ENCODE results near the gene CD59. TPM values are rescaled to one million over a fixed set of nuclear protein-coding genes. Genes with fewer than 3 reads are reported as not detected.
"Not testable (repeated sequence)": the region's sequence is repeated elsewhere in the genome, so short reads cannot be mapped to it uniquely, and the experiment has no call there.

The CD59 gene
- polyA plus RNA-seq, 3 donors from 2014 or later = 46.9 to 70.7 (median 54.9) TPM

GRCh38 chr11:33670250-33671011, 65.8 kb downstream of the CD59 start:
- no peak for DNase-seq
- no peak overlapping the region for H3K27ac Mint-ChIP-seq
- no peaks in the 10 kb centered on the region for H3K9me3 Mint-ChIP-seq
- H3K27me3 Mint-ChIP-seq (ENCODE audit: low read depth in 3 of 3) = peaks cover 0 to 8% (median 3%) of the 10 kb centered on the region in 3 donors
- H3K4me1 Mint-ChIP-seq = no peaks in the 10 kb centered on the region
- no peak overlapping the region for H3K4me3 Mint-ChIP-seq
- no peaks in the 10 kb centered on the region for H3K36me3 Mint-ChIP-seq

GRCh38 chr11:33669598-33670249, 66.5 kb downstream of the CD59 start:
- no peak overlapping the region for H3K27ac Mint-ChIP-seq
- no peaks in the 10 kb centered on the region for H3K4me1 Mint-ChIP-seq
- H3K27me3 Mint-ChIP-seq (ENCODE audit: low read depth in 3 of 3) = peaks cover 0 to 8% (median 3%) of the 10 kb centered on the region in 3 donors
- no peaks in the 10 kb centered on the region for H3K36me3 Mint-ChIP-seq
- DNase-seq = no peak
- H3K9me3 Mint-ChIP-seq = no peaks in the 10 kb centered on the region
- H3K4me3 Mint-ChIP-seq = no peak overlapping the region

GRCh38 chr11:33668951-33669596, 67.1 kb downstream of the CD59 start:
- no peaks in the 10 kb centered on the region for H3K9me3 Mint-ChIP-seq
- H3K4me3 Mint-ChIP-seq = no peak overlapping the region
- DNase-seq = no peak
- peaks cover 0 to 8% (median 3%) of the 10 kb centered on the region in 3 donors for H3K27me3 Mint-ChIP-seq (ENCODE audit: low read depth in 3 of 3)
- H3K36me3 Mint-ChIP-seq = no peaks in the 10 kb centered on the region
- no peaks in the 10 kb centered on the region for H3K4me1 Mint-ChIP-seq
- H3K27ac Mint-ChIP-seq = no peak overlapping the region

GRCh38 chr11:33668468-33668825, 67.8 kb downstream of the CD59 start:
- H3K27me3 Mint-ChIP-seq (ENCODE audit: low read depth in 3 of 3) = peaks cover 0 to 8% (median 3%) of the 10 kb centered on the region in 3 donors
- H3K27ac Mint-ChIP-seq = no peak overlapping the region

GRCh38 chr11:33667819-33668467, 68.3 kb downstream of the CD59 start:
- no peak for DNase-seq
- no peaks in the 10 kb centered on the region for H3K9me3 Mint-ChIP-seq
- H3K27ac Mint-ChIP-seq = no peak overlapping the region
- H3K4me3 Mint-ChIP-seq = no peak overlapping the region
- H3K4me1 Mint-ChIP-seq = no peaks in the 10 kb centered on the region
- peaks cover 0 to 8% (median 4%) of the 10 kb centered on the region in 3 donors for H3K27me3 Mint-ChIP-seq (ENCODE audit: low read depth in 3 of 3)
- no peaks in the 10 kb centered on the region for H3K36me3 Mint-ChIP-seq

More at GRCh38 chr11:33668468-33668825, 67.8 kb downstream of the CD59 start:
- no peaks in the 10 kb centered on the region for H3K4me1 Mint-ChIP-seq
- DNase-seq = no peak
- no peaks in the 10 kb centered on the region for H3K36me3 Mint-ChIP-seq
- no peaks in the 10 kb centered on the region for H3K9me3 Mint-ChIP-seq
- H3K4me3 Mint-ChIP-seq = no peak overlapping the region

- no peak overlapping the region for H3K27ac Mint-ChIP-seq
These were observed 70.7 kb downstream of the CD59 start for GRCh38 chr11:33665350-33666106.

DNA sequence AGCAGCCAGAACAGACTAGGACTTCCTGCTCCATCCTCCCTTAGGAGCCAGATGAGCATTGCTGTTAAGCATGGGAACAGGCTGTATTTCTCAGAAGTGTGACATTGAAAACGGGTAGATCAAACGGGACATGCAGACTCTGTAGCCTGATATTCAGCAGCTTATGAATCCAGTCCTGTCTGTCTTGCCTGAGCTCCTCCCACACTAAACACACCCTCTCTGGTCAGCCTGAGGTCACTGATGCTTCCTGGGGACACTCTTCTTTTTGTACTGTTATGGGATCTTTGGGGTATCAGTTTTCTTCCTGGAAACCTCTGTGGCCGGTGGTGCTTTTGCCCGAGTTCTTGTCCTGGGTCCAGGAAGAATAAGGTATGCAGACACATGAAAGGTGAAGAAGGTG, 71.4 kb downstream of the CD59 start:
- Mint-ChIP-seq H3K4me1 (no peaks in the 10 kb centered on the region), H3K27ac (no peak overlapping the region), H3K9me3 (no peaks in the 10 kb centered on the region), H3K27me3 (ENCODE audit: low read depth in 3 of 3) (peaks cover 0 to 5% (median 5%) of the 10 kb centered on the region in 3 donors), H3K4me3 (no peak overlapping the region), H3K36me3 (no peaks in the 10 kb centered on the region)
- DNase-seq = no peak

More at GRCh38 chr11:33665350-33666106, 70.7 kb downstream of the CD59 start:
- Mint-ChIP-seq H3K4me1 (no peaks in the 10 kb centered on the region), H3K36me3 (no peaks in the 10 kb centered on the region), H3K27me3 (ENCODE audit: low read depth in 3 of 3) (peaks cover 0 to 5% (median 5%) of the 10 kb centered on the region in 3 donors), H3K9me3 (no peaks in the 10 kb centered on the region), H3K4me3 (no peak overlapping the region)
- DNase-seq = no peak

DNA sequence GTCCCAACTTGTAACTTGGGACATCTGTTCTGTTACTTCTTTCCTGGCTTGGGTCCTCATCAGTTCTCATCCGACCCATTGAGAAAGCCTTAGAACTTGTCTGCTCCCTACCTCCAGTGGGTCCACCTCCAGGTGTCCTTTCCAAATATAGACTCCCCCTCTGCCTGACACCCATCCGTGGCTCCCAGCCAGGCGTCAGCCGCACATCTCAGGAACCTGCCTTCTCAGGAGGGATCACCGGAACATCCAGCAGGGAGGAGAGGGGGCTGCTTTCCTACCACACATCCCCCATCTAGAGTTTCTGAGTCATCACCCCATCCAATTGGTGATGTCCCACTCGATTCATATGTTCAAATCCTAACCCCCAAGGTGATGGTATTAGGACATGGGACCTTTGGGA, 72.1 kb downstream of the CD59 start:
- H3K4me3 Mint-ChIP-seq = no peak overlapping the region
- no peaks in the 10 kb centered on the region for H3K9me3 Mint-ChIP-seq
- peaks cover 0 to 7% (median 5%) of the 10 kb centered on the region in 3 donors for H3K27me3 Mint-ChIP-seq (ENCODE audit: low read depth in 3 of 3)
- H3K27ac Mint-ChIP-seq = no peak overlapping the region
- DNase-seq = no peak
- H3K36me3 Mint-ChIP-seq = no peaks in the 10 kb centered on the region
- H3K4me1 Mint-ChIP-seq = no peaks in the 10 kb centered on the region

DNA sequence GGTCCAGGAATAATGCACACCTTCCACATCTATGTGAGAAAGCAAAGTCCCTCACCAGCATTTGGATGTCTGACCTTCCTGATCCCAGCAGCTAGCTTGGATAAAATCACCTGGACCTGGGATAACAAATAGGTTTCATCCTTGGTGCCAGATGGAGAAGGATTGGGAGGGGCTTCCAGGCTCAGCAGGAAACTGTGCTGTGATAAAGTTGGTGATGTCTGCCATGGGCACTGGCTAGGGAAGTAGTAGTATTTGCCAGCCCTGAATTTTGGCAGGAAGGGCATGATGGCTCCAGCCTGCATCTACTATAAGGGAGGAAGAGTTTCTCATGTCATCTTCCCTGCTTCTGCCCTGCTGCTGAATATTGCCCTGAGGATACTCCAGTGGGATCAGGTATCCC, 73.1 kb downstream of the CD59 start:
- Mint-ChIP-seq H3K36me3 (no peaks in the 10 kb centered on the region), H3K27ac (no peak overlapping the region), H3K27me3 (ENCODE audit: low read depth in 3 of 3) (peaks cover 0 to 7% (median 5%) of the 10 kb centered on the region in 3 donors), H3K9me3 (no peaks in the 10 kb centered on the region), H3K4me3 (no peak overlapping the region), H3K4me1 (no peaks in the 10 kb centered on the region)
- no peak for DNase-seq

- not testable (repeated sequence) for H3K9me3 Mint-ChIP-seq; H3K27me3 Mint-ChIP-seq (ENCODE audit: low read depth in 3 of 3); H3K4me1 Mint-ChIP-seq; DNase-seq; H3K27ac Mint-ChIP-seq; H3K4me3 Mint-ChIP-seq; H3K36me3 Mint-ChIP-seq
These were observed 74.7 kb downstream of the CD59 start for GRCh38 chr11:33661526-33661925.

- H3K36me3 Mint-ChIP-seq = no peaks in the 10 kb centered on the region
- H3K27ac Mint-ChIP-seq = no peak overlapping the region
- no peak for DNase-seq
- no peak overlapping the region for H3K4me3 Mint-ChIP-seq
- H3K27me3 Mint-ChIP-seq (ENCODE audit: low read depth in 3 of 3) = peaks cover 0 to 4% (median 0%) of the 10 kb centered on the region in 3 donors
- no peaks in the 10 kb centered on the region for H3K9me3 Mint-ChIP-seq
- no peaks in the 10 kb centered on the region for H3K4me1 Mint-ChIP-seq
These were observed 75.3 kb downstream of the CD59 start for GRCh38 chr11:33660962-33661361.

GRCh38 chr11:33659370-33660139, 76.7 kb downstream of the CD59 start:
- H3K4me1 Mint-ChIP-seq = no peaks in the 10 kb centered on the region
- no peaks in the 10 kb centered on the region for H3K9me3 Mint-ChIP-seq
- no peak for DNase-seq
- peaks cover 0 to 6% (median 3%) of the 10 kb centered on the region in 3 donors for H3K27me3 Mint-ChIP-seq (ENCODE audit: low read depth in 3 of 3)
- H3K27ac Mint-ChIP-seq = no peak overlapping the region
- no peaks in the 10 kb centered on the region for H3K36me3 Mint-ChIP-seq
- H3K4me3 Mint-ChIP-seq = no peak overlapping the region

Data from immature natural killer cell (primary cell).